ENCODE data around the gene PITRM1.

Gene PITRM1

DNA sequence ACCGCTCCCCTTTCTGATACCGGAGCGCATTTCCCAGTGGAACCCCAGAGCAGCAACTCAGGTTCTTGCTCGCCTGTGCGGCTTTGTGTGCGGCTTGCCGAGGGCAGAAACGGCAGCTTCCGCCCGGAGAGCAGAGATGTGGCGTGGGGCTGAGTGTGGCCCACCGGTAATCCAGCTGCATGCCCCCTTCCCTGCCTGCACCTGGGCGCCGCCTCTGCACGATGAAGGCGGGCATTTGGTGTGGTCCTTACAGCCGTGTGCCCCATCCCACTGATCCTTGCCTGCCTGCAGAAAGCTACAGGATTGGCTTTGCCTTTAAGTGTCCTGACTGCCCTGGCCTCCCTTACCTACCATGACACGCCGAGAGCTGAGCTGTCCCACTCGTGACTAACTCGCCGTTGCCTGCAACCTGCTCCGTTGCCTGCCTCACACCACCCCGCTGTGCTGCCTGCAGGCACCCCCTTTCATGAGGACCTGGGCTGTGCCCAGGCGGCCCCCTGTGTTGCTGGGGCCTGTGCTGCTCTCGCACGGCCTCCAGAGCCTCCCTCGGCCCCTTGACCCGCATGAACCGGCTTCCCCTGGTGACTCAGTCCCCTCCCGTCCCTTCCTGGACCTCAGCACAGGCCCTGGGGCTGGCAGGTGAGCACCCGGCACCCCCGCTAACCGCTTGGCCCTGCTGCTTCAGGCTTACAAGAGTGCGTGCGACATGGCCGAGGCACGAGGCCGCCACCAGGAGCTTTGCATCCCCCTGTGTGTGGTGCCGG is 48.0 kb downstream of the PITRM1 start:
- Histone ChIP-seq H3K36me3 (ENCODE audit: control insufficient read depth, insufficient read depth, low read length) (peaks cover 44% of the 10 kb centered on the region), H3K4me3 (ENCODE audit: insufficient read depth, low read depth, low read length, poor library complexity, severe bottlenecking) (no peak overlapping the region), H3K4me1 (ENCODE audit: control insufficient read depth, insufficient read depth, low read length, poor library complexity, severe bottlenecking) (no peaks in the 10 kb centered on the region), H3K9me3 (ENCODE audit: control insufficient read depth, low read length) (no peaks in the 10 kb centered on the region), H3K27me3 (replicated peaks; ENCODE audit: control insufficient read depth, insufficient read depth, low read length, poor library complexity, severe bottlenecking) (no peaks in the 10 kb centered on the region), H3K27ac (ENCODE audit: insufficient read depth, low read length, poor library complexity, severe bottlenecking) (no peak overlapping the region)
- DNase-seq, result no peak

DNA sequence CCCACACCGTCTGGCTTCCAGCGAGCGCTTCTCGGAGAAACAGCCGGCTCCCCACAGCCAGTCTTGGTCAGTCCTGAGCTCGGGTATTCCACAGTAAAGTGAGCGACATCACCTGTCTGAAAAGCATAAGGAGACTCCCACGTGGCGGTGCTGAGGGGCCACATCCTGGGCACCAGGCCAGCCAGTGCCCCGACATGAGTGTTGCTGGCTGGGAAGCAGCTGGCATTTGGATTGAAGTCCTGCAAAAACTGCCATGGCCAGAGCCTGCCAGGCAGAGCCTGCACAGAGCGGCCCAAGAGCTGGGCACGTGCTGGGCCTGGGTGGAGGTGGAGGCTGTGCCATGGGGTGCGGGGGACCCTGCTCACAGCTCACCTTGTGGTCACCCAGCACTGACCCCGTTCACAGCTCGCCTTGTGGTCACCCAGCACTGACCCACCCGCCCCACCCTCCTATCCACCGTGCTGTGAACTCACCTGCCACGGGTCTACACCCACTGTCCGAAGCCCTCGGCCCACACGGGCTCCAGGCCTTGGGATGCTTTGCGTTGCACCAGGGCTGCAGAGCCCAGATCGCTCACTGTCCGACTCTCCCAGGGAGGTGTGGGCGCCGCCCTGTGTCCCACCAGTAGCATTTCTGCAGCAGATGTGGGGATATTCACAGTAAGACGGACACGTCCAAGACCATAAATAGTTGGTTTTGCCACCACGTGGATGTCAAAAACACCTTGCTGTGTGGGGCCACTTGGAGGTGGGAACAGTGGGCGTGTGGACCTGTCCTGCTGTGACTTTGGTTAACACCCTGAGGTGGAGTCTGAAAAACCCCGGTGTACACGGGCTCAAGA is 48.8 kb downstream of the PITRM1 start:
- Histone ChIP-seq H3K9me3 (ENCODE audit: control insufficient read depth, low read length) (no peaks in the 10 kb centered on the region), H3K4me1 (ENCODE audit: control insufficient read depth, insufficient read depth, low read length, poor library complexity, severe bottlenecking) (no peaks in the 10 kb centered on the region), H3K36me3 (ENCODE audit: control insufficient read depth, insufficient read depth, low read length) (peaks cover 45% of the 10 kb centered on the region), H3K27ac (ENCODE audit: insufficient read depth, low read length, poor library complexity, severe bottlenecking) (no peak overlapping the region), H3K4me3 (ENCODE audit: insufficient read depth, low read depth, low read length, poor library complexity, severe bottlenecking) (no peak overlapping the region), H3K27me3 (replicated peaks; ENCODE audit: control insufficient read depth, insufficient read depth, low read length, poor library complexity, severe bottlenecking) (no peaks in the 10 kb centered on the region)
- no peak for DNase-seq

DNA sequence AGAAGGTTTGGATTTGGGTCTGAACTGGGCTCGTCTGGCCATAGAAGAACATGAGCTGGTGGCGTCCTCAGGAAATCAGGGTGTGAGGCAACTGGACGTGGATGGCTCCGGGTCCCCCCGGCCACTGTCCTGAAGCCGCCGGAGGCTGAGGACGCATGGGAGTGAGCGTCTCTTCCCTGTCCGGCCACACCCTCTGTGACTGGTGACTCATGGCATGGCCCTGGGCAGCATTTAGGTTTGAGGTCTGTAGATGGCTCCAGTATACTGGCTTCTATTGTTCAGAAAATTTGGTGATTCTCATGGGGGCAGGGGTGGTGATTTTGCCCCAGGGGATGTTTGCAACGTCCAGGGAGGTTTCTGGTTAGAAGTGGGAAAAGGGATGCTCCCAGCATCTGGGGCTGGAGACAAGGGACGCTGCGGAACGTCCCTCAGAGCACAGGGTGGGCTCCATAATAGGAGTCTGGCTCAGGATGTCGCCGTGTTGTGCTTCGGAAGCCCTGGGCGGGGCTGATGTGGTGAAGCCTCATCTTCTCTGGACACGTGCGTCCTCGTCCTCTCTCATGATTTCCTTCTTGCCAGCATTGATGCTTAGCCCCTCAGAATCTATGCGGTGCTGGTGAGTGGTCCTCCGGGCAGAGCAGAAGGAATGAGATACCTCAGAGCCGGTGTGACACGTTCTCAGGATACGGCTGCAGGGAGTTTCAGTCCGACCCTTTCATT is 49.9 kb downstream of the PITRM1 start:
- Histone ChIP-seq H3K4me3 (ENCODE audit: insufficient read depth, low read depth, low read length, poor library complexity, severe bottlenecking) (no peak overlapping the region), H3K9me3 (ENCODE audit: control insufficient read depth, low read length) (no peaks in the 10 kb centered on the region), H3K36me3 (ENCODE audit: control insufficient read depth, insufficient read depth, low read length) (peaks cover 47% of the 10 kb centered on the region), H3K4me1 (ENCODE audit: control insufficient read depth, insufficient read depth, low read length, poor library complexity, severe bottlenecking) (no peaks in the 10 kb centered on the region), H3K27me3 (replicated peaks; ENCODE audit: control insufficient read depth, insufficient read depth, low read length, poor library complexity, severe bottlenecking) (no peaks in the 10 kb centered on the region), H3K27ac (ENCODE audit: insufficient read depth, low read length, poor library complexity, severe bottlenecking) (no peak overlapping the region)
- no peak for DNase-seq

DNA sequence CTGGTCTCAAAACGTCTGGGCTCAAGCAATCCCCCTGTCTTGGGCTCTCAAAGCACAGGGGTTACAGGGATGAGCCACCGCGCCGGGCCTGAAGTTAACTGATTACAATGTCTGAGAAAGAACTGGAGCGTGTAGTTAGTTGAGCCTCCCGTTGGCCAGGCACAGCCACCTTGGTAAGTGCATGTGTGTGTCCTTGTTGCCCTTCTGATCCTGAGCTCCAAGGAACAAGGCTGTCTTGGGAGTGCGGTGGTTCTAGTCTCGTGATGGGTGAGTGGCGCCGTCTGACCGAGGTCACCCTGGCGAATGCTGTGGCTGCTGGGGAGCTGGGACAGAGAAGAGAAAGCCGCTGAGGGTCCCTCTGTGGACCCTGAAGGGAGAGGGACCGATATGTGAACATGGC is 50.5 kb downstream of the PITRM1 start:
- Histone ChIP-seq H3K27ac (ENCODE audit: insufficient read depth, low read length, poor library complexity, severe bottlenecking) (no peak overlapping the region), H3K27me3 (replicated peaks; ENCODE audit: control insufficient read depth, insufficient read depth, low read length, poor library complexity, severe bottlenecking) (no peaks in the 10 kb centered on the region), H3K36me3 (ENCODE audit: control insufficient read depth, insufficient read depth, low read length) (peaks cover 47% of the 10 kb centered on the region), H3K4me1 (ENCODE audit: control insufficient read depth, insufficient read depth, low read length, poor library complexity, severe bottlenecking) (no peaks in the 10 kb centered on the region), H3K4me3 (ENCODE audit: insufficient read depth, low read depth, low read length, poor library complexity, severe bottlenecking) (no peak overlapping the region), H3K9me3 (ENCODE audit: control insufficient read depth, low read length) (no peaks in the 10 kb centered on the region)
- DNase-seq, result no peak

DNA sequence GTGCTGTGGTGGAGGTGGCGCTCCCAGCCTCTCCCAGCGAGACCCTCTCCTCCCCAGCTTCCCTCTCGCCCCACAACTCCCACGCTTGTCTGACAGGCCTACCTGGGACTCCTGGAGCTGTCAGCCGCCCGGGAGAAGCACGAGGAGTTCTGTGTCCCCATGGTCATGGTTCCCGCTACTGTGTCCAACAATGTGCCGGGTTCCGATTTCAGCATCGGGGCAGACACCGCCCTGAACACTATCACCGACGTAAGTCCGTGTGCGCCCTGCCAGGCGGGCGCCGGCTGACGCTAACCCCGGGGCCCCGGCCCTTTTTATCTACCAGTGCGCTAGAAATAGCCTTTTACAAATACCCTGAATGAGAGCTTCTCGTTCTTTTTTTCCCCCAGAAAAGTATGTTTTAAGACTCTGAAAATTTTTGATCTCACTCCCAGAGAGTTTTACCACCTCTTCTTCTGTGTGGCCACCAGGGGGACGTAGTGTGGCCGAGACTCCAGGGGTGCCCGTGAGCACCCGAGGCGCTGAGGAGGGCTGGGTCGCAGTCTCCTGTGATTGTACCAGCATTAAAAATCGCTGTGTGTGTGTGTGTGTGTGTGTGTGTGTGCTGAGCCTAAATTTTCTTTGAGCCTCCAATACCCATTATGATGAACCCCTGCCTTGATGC is 52.7 kb downstream of the PITRM1 start:
- Histone ChIP-seq H3K27ac (ENCODE audit: insufficient read depth, low read length, poor library complexity, severe bottlenecking) (no peak overlapping the region), H3K4me1 (ENCODE audit: control insufficient read depth, insufficient read depth, low read length, poor library complexity, severe bottlenecking) (no peaks in the 10 kb centered on the region), H3K27me3 (replicated peaks; ENCODE audit: control insufficient read depth, insufficient read depth, low read length, poor library complexity, severe bottlenecking) (no peaks in the 10 kb centered on the region), H3K4me3 (ENCODE audit: insufficient read depth, low read depth, low read length, poor library complexity, severe bottlenecking) (no peak overlapping the region), H3K36me3 (ENCODE audit: control insufficient read depth, insufficient read depth, low read length) (peaks cover 50% of the 10 kb centered on the region), H3K9me3 (ENCODE audit: control insufficient read depth, low read length) (no peaks in the 10 kb centered on the region)
- DNase-seq, result no peak

DNA sequence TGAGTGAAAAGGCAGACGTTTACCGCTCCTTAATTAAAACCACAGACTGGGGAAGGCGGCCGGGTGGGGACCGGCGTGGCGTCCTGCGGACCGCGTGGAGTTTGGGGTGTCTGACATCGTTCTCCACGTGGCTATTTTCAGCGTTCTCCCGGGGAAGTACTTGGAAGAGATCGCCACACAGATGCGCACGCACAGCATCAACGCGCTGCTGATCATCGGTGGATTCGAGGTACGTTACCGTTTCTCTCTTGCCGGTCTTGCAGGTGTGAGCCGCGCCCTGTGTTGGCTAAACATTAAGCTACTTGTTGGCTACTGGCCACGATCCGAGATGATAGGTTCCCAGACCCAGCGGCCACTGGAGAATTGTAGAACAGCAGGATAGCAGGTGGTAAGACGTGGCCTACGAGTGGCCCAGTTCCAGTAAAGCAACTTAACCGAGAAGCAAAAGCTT is 53.9 kb downstream of the PITRM1 start:
- Histone ChIP-seq H3K4me3 (ENCODE audit: insufficient read depth, low read depth, low read length, poor library complexity, severe bottlenecking) (no peak overlapping the region), H3K27ac (ENCODE audit: insufficient read depth, low read length, poor library complexity, severe bottlenecking) (no peak overlapping the region), H3K4me1 (ENCODE audit: control insufficient read depth, insufficient read depth, low read length, poor library complexity, severe bottlenecking) (no peaks in the 10 kb centered on the region), H3K36me3 (ENCODE audit: control insufficient read depth, insufficient read depth, low read length) (peaks cover 50% of the 10 kb centered on the region), H3K9me3 (ENCODE audit: control insufficient read depth, low read length) (no peaks in the 10 kb centered on the region), H3K27me3 (replicated peaks; ENCODE audit: control insufficient read depth, insufficient read depth, low read length, poor library complexity, severe bottlenecking) (no peaks in the 10 kb centered on the region)
- DNase-seq, result no peak

DNA sequence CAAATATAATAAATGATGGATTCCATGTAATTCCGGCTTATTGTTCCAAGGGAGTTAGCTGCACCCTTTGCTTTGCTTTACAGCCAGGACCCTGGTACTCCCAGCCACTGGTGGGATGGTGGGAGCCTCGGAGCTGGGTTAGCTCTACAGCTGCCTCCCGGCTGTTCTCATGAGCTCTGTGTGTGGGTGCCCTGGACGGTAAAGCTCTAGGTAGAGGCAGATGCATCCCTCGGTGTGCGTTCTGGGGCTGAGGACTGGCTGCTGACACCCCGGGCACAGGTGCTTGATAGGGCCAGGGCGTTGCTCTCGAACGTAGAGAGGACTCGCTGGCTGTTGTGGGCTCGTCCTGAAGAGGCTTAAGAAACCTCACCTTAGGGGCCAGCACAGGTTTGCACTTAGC is 55.1 kb downstream of the PITRM1 start:
- Histone ChIP-seq H3K4me1 (ENCODE audit: control insufficient read depth, insufficient read depth, low read length, poor library complexity, severe bottlenecking) (no peaks in the 10 kb centered on the region), H3K4me3 (ENCODE audit: insufficient read depth, low read depth, low read length, poor library complexity, severe bottlenecking) (no peak overlapping the region), H3K27ac (ENCODE audit: insufficient read depth, low read length, poor library complexity, severe bottlenecking) (no peak overlapping the region), H3K36me3 (ENCODE audit: control insufficient read depth, insufficient read depth, low read length) (peaks cover 52% of the 10 kb centered on the region), H3K9me3 (ENCODE audit: control insufficient read depth, low read length) (no peaks in the 10 kb centered on the region), H3K27me3 (replicated peaks; ENCODE audit: control insufficient read depth, insufficient read depth, low read length, poor library complexity, severe bottlenecking) (no peaks in the 10 kb centered on the region)
- no peak for DNase-seq

DNA sequence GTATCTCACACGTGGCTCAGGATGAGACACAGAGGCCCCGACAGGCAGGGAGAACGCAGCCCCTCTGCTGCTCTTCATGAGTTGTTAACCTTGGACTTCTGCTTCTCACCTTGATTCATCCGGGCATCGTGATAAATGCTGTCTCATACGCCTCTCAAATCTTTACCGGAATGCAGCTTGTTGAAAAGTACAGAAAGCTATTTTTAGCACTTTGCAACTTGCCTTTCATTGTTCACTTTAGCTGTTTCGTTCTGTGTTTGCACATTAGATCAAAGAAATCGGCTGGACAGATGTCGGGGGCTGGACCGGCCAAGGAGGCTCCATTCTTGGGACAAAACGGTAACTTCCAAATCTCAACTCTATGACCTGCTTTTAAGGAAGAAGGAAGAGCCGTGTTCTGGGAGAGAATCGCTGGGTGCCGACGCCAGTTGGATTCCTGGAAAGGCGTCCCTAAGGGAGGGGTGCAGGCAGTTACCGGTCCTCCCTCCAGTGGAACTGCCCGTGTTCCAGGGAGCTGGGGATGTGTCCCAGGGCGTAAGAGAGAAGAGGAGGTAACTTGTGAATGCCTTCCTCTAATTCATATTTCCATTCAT is 56.0 kb downstream of the PITRM1 start:
- H3K9me3 ChIP-seq (ENCODE audit: control insufficient read depth, low read length), result no peaks in the 10 kb centered on the region
- H3K4me3 ChIP-seq (ENCODE audit: insufficient read depth, low read depth, low read length, poor library complexity, severe bottlenecking), result no peak overlapping the region
- H3K27ac ChIP-seq (ENCODE audit: insufficient read depth, low read length, poor library complexity, severe bottlenecking), result no peak overlapping the region
- no peaks in the 10 kb centered on the region for H3K27me3 ChIP-seq (replicated peaks; ENCODE audit: control insufficient read depth, insufficient read depth, low read length, poor library complexity, severe bottlenecking)
- DNase-seq, result no peak
- H3K4me1 ChIP-seq (ENCODE audit: control insufficient read depth, insufficient read depth, low read length, poor library complexity, severe bottlenecking), result no peaks in the 10 kb centered on the region
- peaks cover 56% of the 10 kb centered on the region for H3K36me3 ChIP-seq (ENCODE audit: control insufficient read depth, insufficient read depth, low read length)

DNA sequence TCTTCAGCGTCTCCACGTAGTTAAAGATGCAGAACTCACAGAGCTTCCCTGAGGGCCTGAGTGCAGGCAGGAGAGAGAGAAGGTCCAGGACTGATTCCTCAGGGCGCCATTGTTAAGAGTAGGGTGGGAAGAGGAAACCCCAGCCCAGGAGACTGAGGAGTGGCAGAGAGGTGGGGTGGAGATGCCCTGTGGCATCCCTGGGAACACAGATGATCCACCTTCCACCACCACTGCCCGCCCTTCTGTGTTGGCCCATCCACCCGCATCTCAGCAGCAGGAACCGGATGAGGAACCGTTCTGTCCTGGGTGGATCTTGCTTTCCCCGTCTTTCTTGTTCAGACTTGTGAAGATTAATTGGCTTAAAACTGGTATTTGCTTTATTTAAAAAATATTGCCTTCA is 56.9 kb downstream of the PITRM1 start:
- no peak for DNase-seq
- H3K27ac ChIP-seq (ENCODE audit: insufficient read depth, low read length, poor library complexity, severe bottlenecking), result no peak overlapping the region
- H3K36me3 ChIP-seq (ENCODE audit: control insufficient read depth, insufficient read depth, low read length), result peaks cover 57% of the 10 kb centered on the region
- H3K27me3 ChIP-seq (replicated peaks; ENCODE audit: control insufficient read depth, insufficient read depth, low read length, poor library complexity, severe bottlenecking), result no peaks in the 10 kb centered on the region
- no peaks in the 10 kb centered on the region for H3K4me1 ChIP-seq (ENCODE audit: control insufficient read depth, insufficient read depth, low read length, poor library complexity, severe bottlenecking)
- H3K9me3 ChIP-seq (ENCODE audit: control insufficient read depth, low read length), result no peaks in the 10 kb centered on the region
- H3K4me3 ChIP-seq (ENCODE audit: insufficient read depth, low read depth, low read length, poor library complexity, severe bottlenecking), result no peak overlapping the region

Measured in effector memory CD4-positive, alpha-beta T cell (primary cell).